Tibial nerve (tissue), 4 donors: Measurements from ENCODE around the gene KNL1. TPM values are rescaled to one million over a fixed set of nuclear protein-coding genes. Genes with fewer than 3 reads are reported as not detected.

ENCODE experiments used
- DNase-seq, 2 donors: peaks; one replicate each; pipeline ENCODE4 v3.0.0-alpha.2; 2019; ENCODE audit warnings: low spot score in 2 of 2
- H3K27ac ChIP-seq, 4 donors: fragments of 200-600 bp; sonication (generic) in 3 of 4; one replicate each; pipeline ENCODE4 v1.5.1; 2017 to 2019; ENCODE audit warnings: mild to moderate bottlenecking in 1 of 4
- H3K27me3 ChIP-seq, 2 donors: fragments of 200-600 bp; sonication (generic) in 1 of 2; one replicate each; pipeline versions ENCODE4 v1.5.1 to v1.6.0; 2017 to 2019
- H3K36me3 ChIP-seq, 3 donors: fragments of 200-600 bp; sonication (generic); one replicate each; pipeline ENCODE4 v1.5.1; 2018 to 2019
- H3K4me1 ChIP-seq, 4 donors: fragments of 200-600 bp; sonication (generic) in 3 of 4; one replicate each; pipeline ENCODE4 v1.5.1; 2017 to 2019
- H3K4me3 ChIP-seq, 4 donors: fragments of 200-600 bp; sonication (generic) in 3 of 4; one replicate each; pipeline ENCODE4 v1.5.1; 2017 to 2019; ENCODE audit warnings: mild to moderate bottlenecking in 1 of 4, moderate library complexity in 1 of 4
- H3K9me3 ChIP-seq, 4 donors: fragments of 200-600 bp; sonication (generic) in 3 of 4; one replicate each; pipeline ENCODE4 v1.5.1; 2017 to 2019
- CTCF ChIP-seq, 5 experiments: fragments of 200-600 bp in 3 of 5; fragments of 450-650 bp in 2 of 5; sonication (generic) in 3 of 5; IDR thresholded peaks; one replicate each; pipeline ENCODE4 v1.5.1; 2016 to 2019; ENCODE audit warnings: antibody characterized with exemption in 5 of 5, mild to moderate bottlenecking in 3 of 5, moderate library complexity in 2 of 5
- EP300 ChIP-seq, 2 donors: sonication (generic); formaldehyde crosslinking; IDR thresholded peaks; one replicate each; pipeline ENCODE4 v1.6.1; 2017; ENCODE audit warnings: antibody characterized with exemption in 2 of 2, mild to moderate bottlenecking in 1 of 2
- POLR2A ChIP-seq, 2 donors: fragments of 450-650 bp; IDR thresholded peaks; one replicate each; pipeline ENCODE4 v1.6.1; 2017; ENCODE audit warnings: antibody characterized with exemption in 2 of 2, mild to moderate bottlenecking in 2 of 2, moderate library complexity in 2 of 2
- WGBS, 2 donors: methylation state at CpG; one replicate each; pipeline ENCODE4 v1.1.5; 2018; 5-methylcytosine and 5-hydroxymethylcytosine counted together
- total RNA-seq, 4 donors: library from RNA; depleted of rRNA; stranded (reverse); fragments of >200 nt; gene quantifications; one replicate each; pipeline ENCODE4 v1.1.0, GENCODE V29; 2016

Gene KNL1
- total RNA-seq, 4 donors from 2014 or later, result under 0.01 to 1.3 (median 0.99) TPM

GRCh38 chr15:40600956-40601355, 6.9 kb downstream of the KNL1 start:
- no peak for DNase-seq
- 91 to 95% methylated on average over 12 of the region's 12 CpGs for WGBS, 2 donors

GRCh38 chr15:40603935-40604334, 9.9 kb downstream of the KNL1 start:
- no peaks in the 10 kb centered on the region for H3K9me3 ChIP-seq
- no peaks in the 10 kb centered on the region for H3K36me3 ChIP-seq
- no peaks in the 10 kb centered on the region for H3K4me1 ChIP-seq
- no peak overlapping the region for H3K27ac ChIP-seq
- no peak for DNase-seq
- H3K4me3 ChIP-seq, result no peak overlapping the region
- no peaks in the 10 kb centered on the region for H3K27me3 ChIP-seq
- no peak for TF ChIP-seq EP300 (IDR thresholded peaks at IDR 0.05)
- TF ChIP-seq CTCF (IDR thresholded peaks at IDR 0.05), result no peak
- TF ChIP-seq POLR2A (IDR thresholded peaks at IDR 0.05), result no peak

More at GRCh38 chr15:40600956-40601355, 6.9 kb downstream of the KNL1 start:
- Histone ChIP-seq H3K27ac (no peak overlapping the region), H3K4me3 (no peak overlapping the region), H3K4me1 (no peaks in the 10 kb centered on the region), H3K36me3 (no peaks in the 10 kb centered on the region), H3K27me3 (no peaks in the 10 kb centered on the region), H3K9me3 (no peaks in the 10 kb centered on the region)
- no peak for TF ChIP-seq POLR2A (IDR thresholded peaks at IDR 0.05)
- no peak for TF ChIP-seq EP300 (IDR thresholded peaks at IDR 0.05)
- TF ChIP-seq CTCF (IDR thresholded peaks at IDR 0.05), result no peak

- WGBS, 2 donors, result 86 to 94% methylated on average over 5 of the region's 5 CpGs
- Histone ChIP-seq H3K27me3 (no peaks in the 10 kb centered on the region), H3K4me3 (no peak overlapping the region), H3K9me3 (no peaks in the 10 kb centered on the region), H3K27ac (no peak overlapping the region), H3K36me3 (no peaks in the 10 kb centered on the region), H3K4me1 (no peaks in the 10 kb centered on the region)
- no peak for DNase-seq
- no peak for TF ChIP-seq POLR2A (IDR thresholded peaks at IDR 0.05)
- TF ChIP-seq EP300 (IDR thresholded peaks at IDR 0.05), result no peak
- no peak for TF ChIP-seq CTCF (IDR thresholded peaks at IDR 0.05)
Observed at GRCh38 chr15:40613080-40613479, 19.0 kb downstream of the KNL1 start.

GRCh38 chr15:40618023-40618422, 24.0 kb downstream of the KNL1 start:
- H3K9me3 ChIP-seq, result no peaks in the 10 kb centered on the region
- no peak overlapping the region for H3K27ac ChIP-seq
- DNase-seq, result no peak
- TF ChIP-seq POLR2A (IDR thresholded peaks at IDR 0.05) (no peak), EP300 (IDR thresholded peaks at IDR 0.05) (no peak), CTCF (IDR thresholded peaks at IDR 0.05) (no peak)
- WGBS, 2 donors, result 78 to 86% methylated on average over 2 of the region's 2 CpGs
- H3K27me3 ChIP-seq, result no peaks in the 10 kb centered on the region
- H3K4me1 ChIP-seq, result no peaks in the 10 kb centered on the region
- no peak overlapping the region for H3K4me3 ChIP-seq
- no peaks in the 10 kb centered on the region for H3K36me3 ChIP-seq

GRCh38 chr15:40618906-40619305, 24.9 kb downstream of the KNL1 start:
- DNase-seq, result no peak
- Histone ChIP-seq H3K9me3 (no peaks in the 10 kb centered on the region), H3K4me3 (no peak overlapping the region), H3K27me3 (no peaks in the 10 kb centered on the region), H3K36me3 (no peaks in the 10 kb centered on the region), H3K27ac (no peak overlapping the region), H3K4me1 (no peaks in the 10 kb centered on the region)
- no peak for TF ChIP-seq CTCF (IDR thresholded peaks at IDR 0.05)
- no peak for TF ChIP-seq EP300 (IDR thresholded peaks at IDR 0.05)
- TF ChIP-seq POLR2A (IDR thresholded peaks at IDR 0.05), result no peak
